Activated T-cell treated with anti-CD3 and anti-CD28 coated beads for 1 hour (primary cell): ENCODE results near the gene MAP1LC3B.

Source experiments
- DNase-seq: peaks from one replicate; pipeline ENCODE4 v3.0.0-alpha.2; 2020; ENCODE audit warnings: low read depth

Gene MAP1LC3B

DNA sequence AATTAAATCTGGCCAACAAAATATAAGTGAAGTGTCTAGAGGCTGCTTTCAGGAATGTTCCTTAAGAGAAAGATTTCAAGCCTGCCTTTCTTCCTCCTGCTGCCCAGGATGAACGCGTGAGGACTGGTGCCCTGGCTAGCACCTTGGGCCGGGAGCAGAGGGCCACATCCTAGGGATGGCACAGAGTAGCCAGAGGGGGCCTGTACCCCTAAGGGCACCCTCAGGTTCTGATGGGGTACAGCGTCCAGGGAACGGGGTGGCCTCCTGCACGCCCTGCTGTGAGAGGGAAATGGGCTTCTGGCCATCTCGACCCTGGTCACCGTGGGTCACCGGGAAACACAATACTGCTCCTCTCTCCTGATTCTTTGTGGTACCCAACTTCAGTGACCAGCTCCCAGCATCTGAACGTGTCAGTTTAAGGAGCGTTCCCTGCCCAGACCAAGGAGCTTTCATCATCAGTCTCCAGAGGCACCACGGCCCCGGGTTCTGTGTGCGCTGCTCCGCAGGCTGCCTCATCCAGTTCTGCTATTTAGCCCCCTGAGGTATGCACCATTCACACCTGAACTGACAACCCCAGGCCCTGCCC, 40.3 kb downstream of the MAP1LC3B start:
- DNase-seq: no peak

DNA sequence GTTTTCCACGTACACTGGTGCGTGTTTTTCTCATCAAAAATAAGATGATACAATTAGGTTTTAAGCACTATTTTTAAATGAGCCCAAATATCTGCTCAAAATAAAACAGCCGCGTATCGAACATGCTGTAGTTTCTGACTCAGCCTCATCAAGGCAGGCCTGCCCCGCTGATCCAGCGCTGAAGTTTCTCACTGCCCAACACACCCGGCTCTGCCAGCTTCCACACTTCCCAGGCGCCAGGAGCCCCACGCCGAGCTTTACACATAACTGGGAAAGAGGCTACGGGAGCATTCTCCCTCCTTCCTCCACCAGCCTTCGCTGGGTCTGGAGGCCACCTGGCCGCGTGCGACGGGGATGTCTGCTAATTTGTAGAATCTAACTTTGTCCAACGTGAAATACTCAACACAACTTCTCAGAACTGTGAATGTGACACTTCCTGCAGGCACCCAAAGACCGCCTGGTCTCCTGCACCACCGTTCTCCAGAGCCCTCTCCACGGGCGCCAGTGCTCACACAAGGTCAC, 42.1 kb downstream of the MAP1LC3B start:
- no peak for DNase-seq

DNA sequence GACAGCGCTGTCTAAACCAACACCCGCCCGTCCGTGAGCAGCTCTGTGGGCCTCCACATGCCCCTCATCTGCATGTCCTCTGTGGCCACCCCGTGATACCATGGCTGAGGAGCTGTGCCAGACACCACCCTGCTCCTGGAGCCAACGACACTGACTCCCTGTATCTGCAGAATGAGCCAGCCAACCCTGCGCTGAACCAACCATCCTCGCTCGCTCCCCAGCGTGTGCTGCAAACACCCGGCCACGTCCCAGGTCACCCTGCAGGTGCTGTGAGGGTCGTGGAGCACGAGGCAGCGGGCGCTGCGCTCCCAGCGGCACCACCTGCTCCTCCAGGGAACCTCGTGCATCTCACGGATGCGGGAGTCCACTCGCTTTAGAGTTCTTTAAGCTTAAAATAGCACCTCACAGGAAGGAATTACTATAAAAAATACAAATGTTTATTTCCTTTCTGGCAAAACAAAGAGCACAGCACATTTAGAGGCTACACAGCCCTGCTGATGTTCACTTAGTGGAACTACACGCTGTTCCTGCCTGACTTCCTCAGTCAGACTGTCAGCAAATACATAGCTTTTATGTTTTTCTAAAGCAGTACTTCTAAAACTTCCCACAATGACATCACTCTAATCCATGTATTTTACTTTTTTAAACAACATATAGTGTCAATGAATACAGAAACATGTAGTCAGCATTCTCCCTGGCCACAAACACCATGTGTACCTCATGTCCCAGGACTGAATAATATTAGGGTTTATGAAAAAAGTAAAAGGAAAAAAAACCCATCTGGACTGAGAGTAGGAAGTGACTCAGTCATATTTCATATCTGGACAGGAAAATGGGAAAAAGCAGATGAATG, 43.5 kb downstream of the MAP1LC3B start:
- DNase-seq: no peak

DNA sequence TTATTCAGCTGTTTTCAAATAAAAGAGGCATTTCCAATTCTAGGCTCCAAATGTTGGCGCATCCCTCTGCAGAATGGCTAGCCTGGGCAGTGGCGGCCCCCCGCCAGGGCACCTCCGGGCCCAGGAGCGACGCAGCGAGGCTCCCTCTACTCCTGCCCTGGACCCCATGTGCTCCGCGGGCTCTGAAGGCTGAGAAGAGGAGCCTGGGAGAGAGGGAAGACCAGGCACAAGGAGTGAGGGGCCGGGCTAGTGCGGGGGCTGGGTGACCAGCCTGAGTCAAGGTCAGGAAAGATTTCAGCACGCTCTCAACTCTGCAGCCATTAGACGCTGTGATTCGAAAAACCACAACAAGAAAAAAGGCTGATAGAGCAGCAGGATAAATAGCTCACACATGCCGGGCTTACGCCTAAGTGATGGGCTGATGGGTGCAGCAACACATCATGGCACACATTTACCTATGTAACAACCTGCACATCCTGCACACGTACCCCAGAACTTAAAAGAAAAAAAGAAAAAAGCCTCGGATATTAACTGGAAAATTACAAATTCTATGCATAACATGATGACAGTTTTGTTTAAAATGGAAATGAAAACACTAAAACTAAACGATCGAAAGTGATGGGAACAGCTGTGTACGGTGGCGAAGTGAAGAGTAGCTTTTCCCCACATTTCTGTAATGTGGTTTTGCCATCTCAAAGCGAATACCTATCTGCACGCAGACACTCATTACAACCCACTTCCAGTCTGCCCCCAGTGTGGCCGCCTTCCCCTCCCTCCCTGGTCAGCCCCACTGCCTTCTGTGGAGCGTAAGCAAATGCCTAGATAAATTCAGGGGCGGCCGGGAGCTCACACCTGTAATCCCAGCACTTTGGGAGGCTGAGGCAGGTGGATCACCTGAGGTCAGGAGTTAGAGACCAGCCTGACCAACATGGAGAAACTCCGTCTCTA, 44.4 kb downstream of the MAP1LC3B start:
- DNase-seq: no peak

DNA sequence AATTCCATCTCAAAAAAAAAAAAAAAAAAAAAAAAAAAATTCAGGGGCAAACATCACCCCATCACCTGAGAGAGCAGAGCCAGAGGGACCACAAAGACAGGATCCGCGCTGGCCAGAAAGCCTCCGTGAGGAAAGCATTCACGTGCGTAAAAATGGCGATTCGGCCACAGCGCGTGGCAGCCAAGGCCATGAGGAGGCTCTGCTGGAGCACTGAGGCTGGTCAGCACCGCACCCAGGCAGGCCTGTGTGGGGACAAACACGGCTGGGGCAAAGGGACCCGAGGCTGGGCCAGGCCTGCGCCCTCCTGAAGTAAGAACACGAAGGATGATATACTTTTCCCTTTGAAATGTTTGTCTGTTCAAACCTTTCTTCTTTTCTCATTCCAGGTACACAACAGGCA, 45.2 kb downstream of the MAP1LC3B start:
- DNase-seq: no peak

DNA sequence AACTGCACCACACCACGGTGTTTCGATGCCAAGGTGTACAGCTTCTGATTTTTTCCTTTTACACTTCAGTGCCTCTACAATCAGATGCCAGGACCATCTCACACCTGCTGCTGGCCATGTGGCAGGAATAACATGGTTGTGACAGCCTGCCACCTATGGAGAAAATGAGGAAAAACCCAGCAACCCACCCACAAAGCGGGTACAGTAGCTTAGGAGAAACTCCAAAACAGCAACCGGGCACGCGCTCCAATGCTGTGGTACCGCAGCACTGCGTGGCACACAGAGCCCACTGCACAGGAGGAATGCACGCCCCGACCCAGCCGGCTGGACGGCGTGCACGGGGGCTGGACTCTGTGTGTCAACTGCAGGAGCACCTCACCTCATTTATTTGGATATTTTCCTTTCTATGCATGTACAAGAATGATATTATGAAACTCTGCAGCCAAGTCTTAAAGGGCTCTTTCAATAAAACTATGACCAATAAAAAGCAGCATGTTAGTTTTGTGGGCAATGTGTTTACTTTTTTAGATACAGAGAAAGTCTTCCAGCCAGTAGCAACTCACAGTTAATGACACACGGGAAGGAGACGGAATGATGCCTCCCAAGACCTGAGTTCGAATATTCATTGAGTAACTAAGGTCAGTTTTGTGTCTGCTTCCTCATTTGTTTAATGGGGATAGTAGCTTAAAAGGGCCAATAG, 45.9 kb downstream of the MAP1LC3B start:
- no peak for DNase-seq

DNA sequence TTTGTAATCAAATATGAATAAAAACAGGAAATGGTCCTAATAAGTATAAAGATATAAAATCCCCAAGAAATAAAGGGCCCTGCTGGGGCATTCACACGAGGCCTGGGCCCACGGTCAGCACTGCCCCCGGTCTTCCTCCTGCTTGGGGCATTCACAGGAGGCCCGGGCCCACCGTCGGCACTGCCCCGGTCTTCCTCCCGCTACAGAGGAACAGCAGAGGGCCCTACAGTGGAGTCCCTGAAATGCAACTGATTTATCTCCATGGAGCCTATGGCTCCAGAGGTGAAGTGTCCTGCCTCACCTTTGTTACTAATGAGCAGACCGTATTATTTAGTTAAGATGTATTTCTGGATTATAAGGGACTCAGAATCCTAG, 46.5 kb downstream of the MAP1LC3B start:
- DNase-seq: no peak

DNA sequence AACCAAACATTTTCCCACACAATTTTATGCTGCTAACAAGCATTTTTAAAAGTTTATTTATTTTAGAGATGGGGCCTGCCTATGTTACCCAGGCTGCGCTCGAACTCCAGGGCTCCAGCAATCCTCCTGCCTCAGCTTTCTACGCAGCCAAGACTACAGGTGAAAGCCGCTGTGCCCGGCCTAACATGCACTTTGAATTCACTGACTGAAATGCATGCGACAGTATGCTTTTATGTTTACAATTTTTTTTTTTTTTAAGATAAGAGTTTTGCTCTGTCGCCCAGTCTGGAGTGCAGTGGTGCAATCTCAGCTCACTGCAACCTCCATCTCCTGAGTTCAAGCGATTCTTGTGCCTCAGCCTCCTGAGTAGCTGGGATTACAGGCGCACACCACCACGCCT, 47.8 kb downstream of the MAP1LC3B start:
- DNase-seq: no peak

DNA sequence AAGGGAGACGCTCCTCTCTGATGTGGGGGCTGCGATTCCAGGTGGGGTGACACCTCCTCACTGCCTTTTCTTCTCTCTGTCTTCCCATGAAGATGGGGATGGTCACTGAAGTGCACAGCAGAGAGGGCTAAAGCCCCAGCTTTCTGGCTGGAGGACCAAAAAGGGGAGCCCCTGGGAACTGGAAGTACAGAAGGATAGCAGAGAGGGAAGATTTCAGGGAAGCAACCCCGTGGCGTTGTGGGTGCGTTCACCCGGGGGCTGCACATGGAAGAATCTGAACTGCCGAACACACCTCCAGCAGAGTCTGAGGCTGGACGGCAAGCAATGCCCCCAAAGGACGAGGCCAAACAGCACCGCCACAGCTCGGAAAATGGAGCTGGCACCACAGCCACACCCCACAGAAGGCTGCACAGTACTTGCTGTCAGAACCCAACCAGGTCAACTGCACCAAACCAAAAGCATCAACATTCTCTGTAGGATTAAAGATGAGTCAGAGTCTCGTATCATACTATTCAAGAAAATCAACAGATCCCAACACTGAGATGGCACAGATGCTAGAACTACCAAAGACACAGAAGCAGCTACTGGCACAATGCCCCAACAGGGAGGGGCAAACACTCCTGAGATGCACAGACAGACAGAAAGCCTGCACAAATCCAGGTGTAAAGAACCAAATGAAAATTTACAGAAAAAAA, 49.9 kb downstream of the MAP1LC3B start:
- no peak for DNase-seq

DNA sequence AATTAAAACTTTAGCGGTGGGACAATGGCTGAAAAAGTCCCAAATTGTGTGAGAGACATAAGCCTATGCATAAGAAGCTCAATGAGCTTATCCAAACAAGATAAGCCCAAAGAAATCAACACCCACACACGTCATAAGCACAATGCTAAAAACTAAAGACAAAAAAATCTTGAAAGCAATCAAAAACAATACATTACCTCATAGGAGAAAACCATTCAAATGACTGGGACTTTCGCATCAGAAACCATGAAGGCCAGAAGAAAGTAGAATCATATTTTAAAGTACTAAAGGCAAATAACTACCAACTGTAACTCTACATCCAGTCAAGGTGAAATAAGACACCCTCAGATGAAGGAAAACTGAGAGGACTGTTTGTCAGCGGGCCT, 50.4 kb downstream of the MAP1LC3B start:
- DNase-seq: no peak

DNA sequence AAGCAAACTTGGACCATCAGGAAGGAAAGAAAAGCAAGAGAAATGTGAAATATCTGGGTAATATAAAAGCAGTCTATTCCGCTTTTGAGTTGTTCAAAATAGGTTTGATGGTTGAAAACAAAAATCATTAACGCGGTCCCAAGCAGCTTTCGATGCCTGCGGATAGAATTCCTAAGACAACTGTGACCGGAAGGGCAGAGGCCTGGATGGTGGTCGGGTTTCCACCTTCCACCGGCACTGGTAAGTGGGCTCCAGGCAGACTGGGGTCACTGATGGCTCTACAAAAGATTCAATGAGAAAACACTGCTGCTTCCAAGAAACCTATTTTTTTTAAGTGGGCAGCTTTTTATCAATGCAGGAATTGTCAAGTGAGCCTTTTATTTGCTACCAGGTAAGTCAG, 50.9 kb downstream of the MAP1LC3B start:
- no peak for DNase-seq

DNA sequence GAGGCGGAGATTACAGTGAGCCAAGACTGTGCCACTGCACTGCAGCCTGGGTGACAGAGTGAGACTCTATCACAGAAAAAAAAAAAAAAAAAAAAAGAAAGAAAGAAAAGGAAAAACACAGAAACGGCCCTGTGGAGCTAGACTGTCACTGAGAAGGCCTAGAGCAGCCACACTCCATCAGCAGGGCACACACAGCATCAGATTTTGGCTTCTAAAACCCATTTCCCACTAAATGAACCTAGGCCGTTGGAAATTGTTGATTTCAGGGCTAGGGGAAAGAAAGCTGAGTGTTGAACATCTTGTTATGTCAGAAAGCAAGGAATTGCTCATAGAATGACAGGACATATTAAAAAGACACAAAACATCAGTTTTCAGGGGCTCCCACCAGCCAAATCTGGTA, 51.8 kb downstream of the MAP1LC3B start:
- no peak for DNase-seq

DNA sequence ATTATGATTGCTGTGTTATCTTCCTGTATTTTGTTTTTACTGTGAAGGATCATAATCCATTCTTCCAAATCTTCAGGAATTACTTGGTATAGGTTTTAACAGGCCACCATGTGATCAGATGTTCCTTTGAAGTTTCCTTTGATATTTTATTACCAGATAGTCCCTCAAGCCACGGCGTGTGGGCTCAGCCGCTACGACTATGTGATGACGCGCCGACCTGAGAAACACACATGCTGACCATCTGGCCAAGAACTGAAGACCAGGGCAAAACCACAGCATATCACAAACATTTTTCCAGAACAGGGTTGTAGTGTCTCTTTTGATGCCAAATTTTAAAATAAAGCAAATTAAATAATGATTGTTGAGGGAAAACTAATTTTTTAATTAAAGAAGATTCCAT, 53.4 kb downstream of the MAP1LC3B start:
- DNase-seq: no peak

DNA sequence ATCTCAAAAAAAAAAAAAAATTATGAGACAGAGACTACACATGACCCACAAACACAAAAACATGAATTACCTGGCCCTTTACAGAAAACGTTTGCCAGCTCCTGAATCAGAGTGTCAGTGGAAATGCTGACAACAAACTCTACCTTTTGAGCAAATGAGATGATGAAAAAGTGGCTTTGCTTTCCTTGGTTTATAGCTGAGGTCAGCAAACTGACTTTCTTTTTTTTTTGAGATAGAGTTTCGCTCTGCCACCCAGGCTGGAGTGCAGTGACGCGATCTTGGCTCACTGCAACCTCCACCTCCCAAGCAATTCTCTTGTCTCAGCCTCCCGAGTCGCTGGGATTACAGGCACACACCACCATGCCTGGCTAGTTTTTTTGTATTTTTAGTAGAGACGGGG, 54.3 kb downstream of the MAP1LC3B start:
- DNase-seq: no peak

DNA sequence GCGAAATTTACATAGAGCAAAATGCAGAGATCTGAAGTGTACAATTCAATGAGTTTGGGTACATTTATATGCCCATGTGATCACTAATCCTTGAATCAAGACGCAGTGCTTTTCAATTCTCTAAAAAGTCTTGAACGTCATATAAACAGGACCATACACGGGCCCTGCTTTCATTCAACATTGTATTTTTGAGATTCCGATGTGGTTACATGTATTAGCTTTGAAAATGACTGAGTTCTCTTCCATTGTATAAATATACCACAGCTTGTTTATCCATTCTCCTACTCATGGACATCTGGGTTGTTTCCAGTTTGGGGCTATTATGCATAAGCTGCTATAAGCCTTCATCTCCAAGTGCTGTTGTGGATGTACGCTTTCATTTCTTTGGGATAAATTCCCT, 55.2 kb downstream of the MAP1LC3B start:
- DNase-seq: no peak

DNA sequence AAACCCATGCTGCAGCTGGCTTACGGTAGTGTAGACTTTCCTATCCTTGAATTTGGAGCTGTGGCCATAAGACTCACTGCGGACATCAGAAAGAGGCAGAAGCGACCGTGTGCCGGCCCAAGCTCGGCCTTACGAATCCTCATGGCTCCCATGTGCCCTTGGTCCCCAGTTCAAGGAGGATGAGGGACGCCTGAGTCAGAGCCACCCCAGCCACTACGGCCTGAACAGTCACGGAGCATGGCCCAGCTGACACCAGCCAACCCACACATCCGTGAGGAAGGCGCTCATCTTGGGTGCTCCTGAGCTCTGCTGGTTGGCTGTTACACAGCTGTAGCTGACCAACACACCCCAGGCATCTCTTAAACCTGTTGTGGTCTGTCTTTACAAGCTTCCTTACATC, 56.7 kb downstream of the MAP1LC3B start:
- DNase-seq: no peak

DNA sequence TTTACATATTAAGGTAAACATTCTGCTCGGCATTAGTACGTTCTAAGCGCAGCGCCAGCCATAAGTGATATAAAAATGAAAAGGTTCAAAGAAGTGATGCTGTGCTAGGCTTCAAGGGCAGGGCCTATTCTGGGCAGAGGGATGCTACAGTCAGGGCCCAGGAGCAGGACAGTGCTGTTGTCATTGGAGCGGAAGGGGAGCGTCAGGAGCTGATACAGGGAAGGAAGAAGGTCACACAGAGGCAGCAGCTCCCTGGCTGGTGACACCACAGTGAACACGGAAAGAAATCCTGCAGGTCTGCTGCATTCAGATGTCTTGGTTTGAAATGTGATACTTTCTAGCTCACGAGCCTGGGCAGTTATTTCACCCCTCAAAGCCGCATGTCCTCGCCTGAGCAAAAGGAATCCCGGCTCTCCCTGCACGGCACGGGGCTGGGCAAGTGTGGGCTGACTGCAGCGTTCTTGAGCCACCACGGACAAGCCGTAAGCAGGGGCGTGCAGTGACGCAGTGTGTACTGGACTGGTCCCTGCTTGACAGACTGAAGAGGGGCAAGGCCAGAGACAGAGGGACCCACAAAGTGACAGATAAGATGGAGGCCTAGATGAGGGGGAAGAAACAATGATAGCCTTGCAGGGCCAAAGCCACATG, 59.6 kb downstream of the MAP1LC3B start:
- no peak for DNase-seq

DNA sequence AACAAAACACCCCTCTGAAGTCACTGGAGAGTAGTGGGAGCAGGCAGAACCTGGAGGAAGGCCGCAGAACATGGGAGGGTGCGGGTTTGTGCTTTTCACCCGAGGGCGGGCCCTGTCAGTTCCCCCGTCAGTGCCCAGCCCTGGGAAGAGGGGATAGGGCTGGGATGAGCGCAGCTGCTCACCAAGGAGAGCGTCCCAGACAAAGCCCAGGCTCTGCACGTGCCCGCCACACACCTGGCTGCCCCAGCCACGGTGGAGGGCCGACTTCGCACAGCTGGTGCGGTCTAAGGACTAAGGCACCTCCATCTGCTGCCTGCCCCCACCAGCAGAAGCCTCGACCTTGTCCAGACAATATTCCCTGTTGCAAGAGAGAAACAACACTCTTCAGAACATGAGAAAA, 61.2 kb downstream of the MAP1LC3B start:
- no peak for DNase-seq
